Lower leg skin (tissue), 3 donors: ENCODE data around the gene SPHK2.

ENCODE experiments used
- CTCF ChIP-seq, 3 donors: fragments of 450-650 bp; IDR thresholded peaks; one replicate each; pipeline ENCODE4 v1.5.1; 2016; ENCODE audit warnings: antibody characterized with exemption in 3 of 3, mild to moderate bottlenecking in 3 of 3, moderate library complexity in 2 of 3
- POLR2A ChIP-seq, 2 donors: fragments of 450-650 bp; IDR thresholded peaks; one replicate each; pipeline ENCODE4 v1.6.1; 2016 to 2017; ENCODE audit warnings: antibody characterized with exemption in 2 of 2, mild to moderate bottlenecking in 1 of 2, moderate library complexity in 1 of 2

DNA sequence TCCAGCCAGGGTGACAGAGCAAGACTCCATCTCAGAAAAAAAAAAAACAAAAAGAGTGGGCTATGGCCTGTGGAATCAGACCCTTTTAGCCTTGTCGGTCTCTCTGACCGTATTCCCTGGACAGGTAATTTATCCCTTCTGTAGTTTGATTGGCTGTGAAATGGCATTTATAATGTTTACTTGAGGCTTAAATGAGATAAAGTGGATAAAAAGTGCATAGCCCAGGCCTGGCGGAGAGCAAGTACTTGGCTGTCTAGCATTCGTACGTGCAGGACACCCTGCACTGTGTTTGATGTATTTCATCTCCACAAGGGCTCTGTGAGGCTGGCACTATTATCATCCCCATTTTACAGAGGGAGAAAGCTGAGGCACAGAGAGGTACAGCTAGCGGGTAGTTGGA is 46.5 kb downstream of the SPHK2 start:
- TF ChIP-seq CTCF (IDR thresholded peaks at IDR 0.05): no peak
- TF ChIP-seq POLR2A (IDR thresholded peaks at IDR 0.05): no peak
